K562 (cell line): Measurements from ENCODE around the gene TRIM25. TPM values are rescaled to one million over a fixed set of nuclear protein-coding genes. Genes with fewer than 3 reads are reported as not detected.

Experiments used
- CBFA2T3 ChIP-seq: fragments of 450-650 bp; IDR thresholded peaks from 2 replicates; pipeline ENCODE4 v1.6.1; 2017
- CBFB ChIP-seq: sonication (generic); formaldehyde crosslinking; IDR thresholded peaks from 2 replicates; pipeline ENCODE4 v1.4.0; 2020; ENCODE audit warnings: mild to moderate bottlenecking, missing genetic modification reagents
- DPF2 ChIP-seq: fragments of 450-650 bp; IDR thresholded peaks from 2 replicates; pipeline ENCODE4 v1.6.1; 2016
- FOSL1 ChIP-seq: fragments of 200-800 bp; sonication (Bioruptor generic); conservative IDR thresholded peaks from 2 replicates; pipeline ENCODE4 v1.6.1; 2016; ENCODE audit warnings: missing genetic modification characterization, missing compliant biosample characterization
- FOXM1 ChIP-seq, 2 experiments: fragments of 450-650 bp in 1 of 2; sonication (generic) in 1 of 2; formaldehyde crosslinking in 1 of 2; IDR thresholded peaks; 2 replicates each; pipeline versions ENCODE4 v1.6.1 to v1.9.0; 2017 to 2022; ENCODE audit warnings: low read depth in 2 of 2, mild to moderate bottlenecking in 2 of 2, missing genetic modification reagents in 1 of 2, moderate library complexity in 1 of 2
- GABPB2 ChIP-seq: fragments of 250-450 bp; sonication (Bioruptor Pico); conservative IDR thresholded peaks from 2 replicates; pipeline ENCODE4 v1.5.1; 2021; ENCODE audit warnings: mild to moderate bottlenecking
- JUN ChIP-seq, 2 experiments: sonication (generic) in 1 of 2; formaldehyde crosslinking in 1 of 2; IDR thresholded peaks; 2 replicates each; pipeline versions ENCODE4 v1.6.1 to v1.8.0; 2012 to 2022; ENCODE audit warnings: borderline replicate concordance in 2 of 2, mild to moderate bottlenecking in 2 of 2, improper control_type of control experiment in 1 of 2, low read depth in 1 of 2, low read length in 1 of 2, missing genetic modification reagents in 1 of 2
- KDM4B ChIP-seq, 2 experiments: fragments of 450-650 bp in 1 of 2; sonication (generic) in 1 of 2; IDR thresholded peaks; 2 replicates each; pipeline ENCODE4 v1.6.1; 2016 to 2017; ENCODE audit warnings: borderline replicate concordance in 2 of 2, antibody characterized with exemption in 1 of 2, low read depth in 1 of 2, mild to moderate bottlenecking in 1 of 2
- PHF20 ChIP-seq: fragments of 450-650 bp; IDR thresholded peaks from 2 replicates; pipeline ENCODE4 v1.6.1; 2018; ENCODE audit not compliant: partially characterized antibody
- POLR2G ChIP-seq: fragments of 200-400 bp; formaldehyde crosslinking; IDR thresholded peaks from 2 replicates; pipeline ENCODE4 v1.6.1; 2017; ENCODE audit warnings: low read depth, mild to moderate bottlenecking, antibody characterized with exemption, low read length, moderate library complexity
- RAD51 ChIP-seq: fragments of 450-650 bp; IDR thresholded peaks from 2 replicates; pipeline ENCODE4 v1.7.1; 2016; ENCODE audit warnings: low read depth, mild to moderate bottlenecking, borderline replicate concordance
- ZNF431 ChIP-seq: sonication (generic); formaldehyde crosslinking; IDR thresholded peaks from 2 replicates; pipeline ENCODE4 v1.8.0; 2022; ENCODE audit warnings: mild to moderate bottlenecking, missing genetic modification reagents
- ZNF668 ChIP-seq: fragments of 250-450 bp; sonication (Bioruptor Pico); IDR thresholded peaks from 2 replicates; pipeline ENCODE4 v1.8.0; 2022; ENCODE audit warnings: mild to moderate bottlenecking, inconsistent platforms
- ZNF695 ChIP-seq: fragments of 450-650 bp; formaldehyde crosslinking; IDR thresholded peaks from 2 replicates; pipeline ENCODE4 v1.4.0; 2020; ENCODE audit warnings: mild to moderate bottlenecking, moderate library complexity
- ZNF696 ChIP-seq: fragments of 250-450 bp; sonication (Bioruptor Pico); conservative IDR thresholded peaks from 2 replicates; pipeline ENCODE4 v1.4.0; 2020; ENCODE audit warnings: mild to moderate bottlenecking, moderate library complexity
- polyA plus RNA-seq, 8 experiments: library from polyadenylated mRNA; depleted of rRNA in 4 of 8; stranded (reverse) in 5 of 8; unstranded in 3 of 8; fragments of >200 nt; fragmentation: Nextera tagmentation in 2 of 8; fragmentation: Illumina TruSeq in 1 of 8; extraction: Ambion mirVana in 2 of 8; extraction: Trizol in 1 of 8; gene quantifications; 2 replicates each; pipeline versions ENCODE4 v1.2.1 to v1.2.3, GENCODE V29; 2011 to 2014; ENCODE audit warnings: inconsistent platforms in 1 of 8, missing spikeins in 1 of 8
- total RNA-seq, 7 experiments: library from RNA; depleted of rRNA in 6 of 7; stranded (reverse); fragments of >200 nt in 6 of 7; fragmentation: Illumina TruSeq in 2 of 7; extraction: Trizol in 2 of 7; gene quantifications; 2 replicates each; pipeline versions ENCODE4 v1.2.1 to v1.2.3, GENCODE V29; 2011 to 2021; ENCODE audit warnings: low replicate concordance in 1 of 7
- TF ChIP-seq, protein P1 (sequence below): IDR thresholded peaks from 3 replicates; pipeline ENCODE4 v1.6.1; 2011; ENCODE audit warnings: borderline replicate concordance, mild to moderate bottlenecking, moderate library complexity; ENCODE audit not compliant: insufficient read length; ENCODE audit errors: extremely low read depth
- TF ChIP-seq, protein P2 (sequence below): sonication (generic); formaldehyde crosslinking; IDR thresholded peaks from 2 replicates; pipeline ENCODE4 v1.8.0; 2022; ENCODE audit warnings: missing genetic modification reagents, mild to moderate bottlenecking, borderline replicate concordance
- TF ChIP-seq, protein P3 (sequence below): fragments of 250-450 bp; sonication (Bioruptor Pico); IDR thresholded peaks from 2 replicates; pipeline ENCODE4 v1.5.0; 2021; ENCODE audit warnings: mild to moderate bottlenecking, moderate library complexity
- TF ChIP-seq, protein P4 (sequence below): sonication (generic); IDR thresholded peaks from 2 replicates; pipeline ENCODE4 v1.6.1; 2016

TRIM25 gene
- total and polyA plus RNA-seq, 9 of the 15 experiments (the other 6 are each of a cell fraction or from before 2014, with no cell fraction given): 5.9 to 49.5 (median 24.5) TPM

DNA sequence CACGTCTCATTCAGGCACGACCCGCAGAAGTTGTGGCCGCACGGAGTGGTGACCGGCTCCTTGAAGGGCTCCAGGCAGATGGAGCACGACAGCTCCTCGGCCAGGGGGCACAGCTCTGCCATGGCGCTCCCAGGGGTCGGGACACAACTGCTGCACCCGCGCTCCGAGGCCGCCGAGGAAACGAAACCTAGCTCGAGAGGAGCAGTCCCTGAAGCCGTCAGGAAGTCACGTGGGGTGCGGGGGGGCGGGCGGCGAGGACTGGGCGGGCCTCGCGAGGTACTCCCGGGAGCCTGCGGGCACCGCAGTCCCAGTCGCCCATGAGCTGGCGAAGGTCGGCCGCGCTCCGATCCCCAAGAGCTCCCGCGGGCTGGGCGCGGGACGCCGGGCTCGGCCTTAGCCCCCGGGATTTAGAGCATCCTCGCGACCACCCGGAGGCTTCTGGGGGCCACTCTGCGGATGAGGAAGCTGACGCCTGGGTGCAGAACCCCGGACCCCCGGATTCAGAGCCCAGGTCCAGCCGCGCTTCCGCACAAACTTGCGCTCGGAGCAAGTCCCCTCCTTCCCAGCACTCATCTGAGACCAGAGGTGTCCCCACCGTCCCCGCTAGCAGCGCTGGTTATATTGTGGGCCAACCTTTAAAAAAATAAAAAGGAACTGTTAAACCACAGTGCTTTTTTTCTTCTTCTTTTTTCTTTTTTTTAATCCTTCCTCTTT is at the start of gene TRIM25 (continued):
- TF ChIP-seq, protein P1, sequence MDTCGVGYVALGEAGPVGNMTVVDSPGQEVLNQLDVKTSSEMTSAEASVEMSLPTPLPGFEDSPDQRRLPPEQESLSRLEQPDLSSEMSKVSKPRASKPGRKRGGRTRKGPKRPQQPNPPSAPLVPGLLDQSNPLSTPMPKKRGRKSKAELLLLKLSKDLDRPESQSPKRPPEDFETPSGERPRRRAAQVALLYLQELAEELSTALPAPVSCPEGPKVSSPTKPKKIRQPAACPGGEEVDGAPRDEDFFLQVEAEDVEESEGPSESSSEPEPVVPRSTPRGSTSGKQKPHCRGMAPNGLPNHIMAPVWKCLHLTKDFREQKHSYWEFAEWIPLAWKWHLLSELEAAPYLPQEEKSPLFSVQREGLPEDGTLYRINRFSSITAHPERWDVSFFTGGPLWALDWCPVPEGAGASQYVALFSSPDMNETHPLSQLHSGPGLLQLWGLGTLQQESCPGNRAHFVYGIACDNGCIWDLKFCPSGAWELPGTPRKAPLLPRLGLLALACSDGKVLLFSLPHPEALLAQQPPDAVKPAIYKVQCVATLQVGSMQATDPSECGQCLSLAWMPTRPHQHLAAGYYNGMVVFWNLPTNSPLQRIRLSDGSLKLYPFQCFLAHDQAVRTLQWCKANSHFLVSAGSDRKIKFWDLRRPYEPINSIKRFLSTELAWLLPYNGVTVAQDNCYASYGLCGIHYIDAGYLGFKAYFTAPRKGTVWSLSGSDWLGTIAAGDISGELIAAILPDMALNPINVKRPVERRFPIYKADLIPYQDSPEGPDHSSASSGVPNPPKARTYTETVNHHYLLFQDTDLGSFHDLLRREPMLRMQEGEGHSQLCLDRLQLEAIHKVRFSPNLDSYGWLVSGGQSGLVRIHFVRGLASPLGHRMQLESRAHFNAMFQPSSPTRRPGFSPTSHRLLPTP: no peak
- TF ChIP-seq ZNF668 (no peak), ZNF431 (peak; percentile 13; the same call in 1 of the 2 replicates), JUN (IDR thresholded peaks at IDR 0.05; ENCODE audit: borderline replicate concordance, low read depth, low read length) (peak; percentile 25; the same call in 1 of the 2 replicates), JUN (CRISPR knock-in tag; IDR thresholded peaks at IDR 0.05; ENCODE audit: borderline replicate concordance) (no peak), CBFB (no peak), ZNF695 (CRISPR knock-in tag) (no peak), CBFA2T3 (no peak), KDM4B (IDR thresholded peaks at IDR 0.05; ENCODE audit: borderline replicate concordance in 2 of 2, low read depth in 1 of 2) (peak in 1 of 2 experiments; percentile 75; a peak in 1 of 4 replicates), GABPB2 (CRISPR knock-in tag) (no peak), DPF2 (no peak), PHF20 (peak; percentile 60), FOSL1 (tag) (0 out of 2 replicates have a peak, but pooled peaks have one; percentile 17), POLR2G (peak; percentile 100), ZNF696 (no peak), RAD51 (peak; percentile 94), FOXM1 (IDR thresholded peaks at IDR 0.05; ENCODE audit: low read depth) (no peak), FOXM1 (CRISPR knock-in tag; IDR thresholded peaks at IDR 0.05; ENCODE audit: low read depth) (0 out of 2 replicates have a peak, but pooled peaks have one; percentile 61)
- TF ChIP-seq, protein P2, sequence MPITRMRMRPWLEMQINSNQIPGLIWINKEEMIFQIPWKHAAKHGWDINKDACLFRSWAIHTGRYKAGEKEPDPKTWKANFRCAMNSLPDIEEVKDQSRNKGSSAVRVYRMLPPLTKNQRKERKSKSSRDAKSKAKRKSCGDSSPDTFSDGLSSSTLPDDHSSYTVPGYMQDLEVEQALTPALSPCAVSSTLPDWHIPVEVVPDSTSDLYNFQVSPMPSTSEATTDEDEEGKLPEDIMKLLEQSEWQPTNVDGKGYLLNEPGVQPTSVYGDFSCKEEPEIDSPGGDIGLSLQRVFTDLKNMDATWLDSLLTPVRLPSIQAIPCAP (CRISPR knock-in tag): no peak
- TF ChIP-seq, protein P3, sequence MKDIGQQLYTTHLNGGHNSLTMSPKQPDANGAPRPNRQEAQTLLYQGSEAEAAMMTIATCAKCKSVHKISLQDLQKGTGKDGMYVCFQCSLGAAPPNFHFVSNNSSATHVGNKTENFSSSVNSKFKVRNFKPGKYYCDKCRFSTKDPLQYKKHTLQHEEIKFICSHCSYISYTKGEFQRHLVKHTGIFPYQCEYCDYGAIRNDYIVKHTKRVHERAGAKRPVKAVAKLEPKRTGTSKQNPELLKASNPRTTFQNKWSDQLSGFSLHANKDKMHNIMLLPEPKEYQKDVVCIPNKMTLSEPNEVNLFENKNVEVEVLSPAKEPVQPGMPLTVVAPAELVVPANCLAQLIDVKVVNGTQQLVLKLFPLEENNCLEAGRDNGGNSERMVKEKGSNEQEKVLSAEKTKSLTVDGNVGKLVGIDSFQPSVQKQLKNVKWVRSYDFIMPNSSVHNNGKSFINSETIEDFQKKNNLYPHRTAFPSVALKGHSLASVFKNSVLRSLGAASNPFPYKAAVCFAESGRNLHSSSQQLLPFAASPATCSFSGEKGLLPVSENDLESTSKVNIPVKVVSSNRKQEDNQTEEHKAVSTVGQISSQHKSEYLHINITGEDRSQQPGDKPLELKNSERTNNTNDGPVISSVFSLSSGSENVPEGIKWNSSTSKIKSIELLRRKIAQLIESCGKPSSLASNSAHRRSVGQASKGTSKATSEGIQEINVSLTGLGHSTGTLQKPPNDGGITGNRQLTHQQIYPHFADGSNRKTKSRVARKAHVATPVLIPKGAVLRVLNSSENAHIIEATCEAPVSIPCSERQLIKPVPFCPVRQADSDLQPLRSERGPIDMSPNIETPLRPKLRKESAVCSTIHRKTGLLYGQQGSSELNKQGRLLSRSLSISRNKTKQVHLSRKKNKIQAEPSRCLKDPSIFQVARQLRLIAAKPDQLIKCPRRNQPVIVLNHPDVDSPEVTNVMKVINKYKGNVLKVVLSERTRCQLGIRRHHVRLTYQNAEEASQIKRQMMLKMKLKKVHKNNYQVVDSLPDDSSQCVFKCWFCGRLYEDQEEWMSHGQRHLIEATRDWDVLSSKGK (CRISPR knock-in tag): no peak
- TF ChIP-seq, protein P4, sequence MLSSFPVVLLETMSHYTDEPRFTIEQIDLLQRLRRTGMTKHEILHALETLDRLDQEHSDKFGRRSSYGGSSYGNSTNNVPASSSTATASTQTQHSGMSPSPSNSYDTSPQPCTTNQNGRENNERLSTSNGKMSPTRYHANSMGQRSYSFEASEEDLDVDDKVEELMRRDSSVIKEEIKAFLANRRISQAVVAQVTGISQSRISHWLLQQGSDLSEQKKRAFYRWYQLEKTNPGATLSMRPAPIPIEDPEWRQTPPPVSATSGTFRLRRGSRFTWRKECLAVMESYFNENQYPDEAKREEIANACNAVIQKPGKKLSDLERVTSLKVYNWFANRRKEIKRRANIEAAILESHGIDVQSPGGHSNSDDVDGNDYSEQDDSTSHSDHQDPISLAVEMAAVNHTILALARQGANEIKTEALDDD: no peak
